GM12878 (cell line): Measurements from ENCODE around the gene ATXN1.

Source experiments
- MYC ChIP-seq: IDR thresholded peaks from 2 replicates; pipeline ENCODE4 v1.6.1; 2011; ENCODE audit warnings: mild to moderate bottlenecking, low read length, moderate library complexity, inconsistent platforms; ENCODE audit not compliant: insufficient read depth, insufficient replicate concordance, insufficient read length, severe bottlenecking
- ZNF207 ChIP-seq: fragments of 450-650 bp; IDR thresholded peaks from 2 replicates; pipeline ENCODE4 v1.6.1; 2014; ENCODE audit warnings: antibody characterized with exemption, mild to moderate bottlenecking, borderline replicate concordance
- TF ChIP-seq, protein P1 (sequence below), 3 experiments: IDR thresholded peaks in 2 of 3; conservative IDR thresholded peaks in 1 of 3; 2 replicates each; pipeline ENCODE4 v1.5.1; 2011; ENCODE audit warnings: low read depth in 3 of 3, low read length in 3 of 3, mild to moderate bottlenecking in 3 of 3, control low read depth in 2 of 3, moderate library complexity in 2 of 3, inconsistent platforms in 1 of 3, mixed read lengths in 1 of 3; ENCODE audit not compliant: control insufficient read depth in 2 of 3, insufficient read depth in 1 of 3; ENCODE audit errors: extremely low read depth in 1 of 3

GRCh38 chr6:16427124-16427523, 334.1 kb downstream of the ATXN1 start:
- TF ChIP-seq, protein P1, sequence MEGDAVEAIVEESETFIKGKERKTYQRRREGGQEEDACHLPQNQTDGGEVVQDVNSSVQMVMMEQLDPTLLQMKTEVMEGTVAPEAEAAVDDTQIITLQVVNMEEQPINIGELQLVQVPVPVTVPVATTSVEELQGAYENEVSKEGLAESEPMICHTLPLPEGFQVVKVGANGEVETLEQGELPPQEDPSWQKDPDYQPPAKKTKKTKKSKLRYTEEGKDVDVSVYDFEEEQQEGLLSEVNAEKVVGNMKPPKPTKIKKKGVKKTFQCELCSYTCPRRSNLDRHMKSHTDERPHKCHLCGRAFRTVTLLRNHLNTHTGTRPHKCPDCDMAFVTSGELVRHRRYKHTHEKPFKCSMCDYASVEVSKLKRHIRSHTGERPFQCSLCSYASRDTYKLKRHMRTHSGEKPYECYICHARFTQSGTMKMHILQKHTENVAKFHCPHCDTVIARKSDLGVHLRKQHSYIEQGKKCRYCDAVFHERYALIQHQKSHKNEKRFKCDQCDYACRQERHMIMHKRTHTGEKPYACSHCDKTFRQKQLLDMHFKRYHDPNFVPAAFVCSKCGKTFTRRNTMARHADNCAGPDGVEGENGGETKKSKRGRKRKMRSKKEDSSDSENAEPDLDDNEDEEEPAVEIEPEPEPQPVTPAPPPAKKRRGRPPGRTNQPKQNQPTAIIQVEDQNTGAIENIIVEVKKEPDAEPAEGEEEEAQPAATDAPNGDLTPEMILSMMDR (IDR thresholded peaks at IDR 0.05 in 2 of 3, conservative IDR thresholded peaks at IDR 0.05 in 1 of 3; ENCODE audit: control insufficient read depth in 2 of 3, extremely low read depth in 1 of 3, insufficient read depth in 1 of 3, low read depth in 3 of 3, low read length in 3 of 3), result no peak
- no peak for TF ChIP-seq ZNF207
- TF ChIP-seq MYC, result no peak
